SK-N-SH (cell line): Measurements from ENCODE around the gene TMEM223. TPM values are rescaled to one million over a fixed set of nuclear protein-coding genes. Genes with fewer than 3 reads are reported as not detected.

Experiments used
- CTCF ChIA-PET: fragments of 300-600, 350-600 bp; formaldehyde crosslinking; extraction: SDS; loops from one replicate; lab custom pipeline; 2021; lab: Yijun Ruan, JAX
- POLR2A ChIA-PET: fragments of 350-600 bp; sonication (Branson Sonifier 250); formaldehyde crosslinking; extraction: SDS; loops from one replicate; lab custom pipeline; 2020; ENCODE audit warnings: antibody characterized with exemption, inconsistent platforms; lab: Yijun Ruan, JAX
- DNase-seq: peaks from one replicate; pipeline ENCODE4 v3.0.0; 2012
- H2AFZ ChIP-seq: fragments of 200-600 bp; sonication (generic); 2 replicates; pipeline ENCODE4 v1.8.1; 2016; ENCODE audit warnings: antibody characterized with exemption, mild to moderate bottlenecking, low read depth
- H3F3A ChIP-seq: fragments of 200-600 bp; sonication (generic); replicated peaks from 2 replicates; pipeline ENCODE3; 2016; ENCODE audit warnings: antibody characterized with exemption, mild to moderate bottlenecking; ENCODE audit not compliant: insufficient read depth
- H3K27ac ChIP-seq, 2 experiments: fragments of 200-500 bp in 1 of 2; fragments of 200-600 bp in 1 of 2; sonication (Bioruptor generic) in 1 of 2; sonication (generic), shearing (Covaris generic) in 1 of 2; 2 replicates each; pipeline versions ENCODE4 v1.5.1 to v1.6.1; 2014 to 2016; ENCODE audit warnings: low read depth in 2 of 2, inconsistent platforms in 1 of 2, low read length in 1 of 2, mild to moderate bottlenecking in 1 of 2, mixed read lengths in 1 of 2
- H3K27me3 ChIP-seq: fragments of 200-600 bp; sonication (generic), shearing (Covaris generic); 2 replicates; pipeline ENCODE4 v1.6.1; 2016; ENCODE audit warnings: mixed run types; ENCODE audit not compliant: insufficient read depth
- H3K36me3 ChIP-seq, 2 experiments: fragments of 200-500 bp in 1 of 2; fragments of 200-600 bp in 1 of 2; sonication (Bioruptor generic) in 1 of 2; sonication (generic) in 1 of 2; replicated peaks in 1 of 2; 2 replicates each; pipeline versions ENCODE3 to v1.5.1; 2014 to 2016; ENCODE audit warnings: low read length in 1 of 2, mild to moderate bottlenecking in 1 of 2; ENCODE audit not compliant: insufficient read depth in 2 of 2, control insufficient read depth in 1 of 2
- H3K4me1 ChIP-seq, 2 experiments: fragments of 200-500 bp in 1 of 2; fragments of 200-600 bp in 1 of 2; sonication (Bioruptor generic) in 1 of 2; sonication (generic), shearing (Covaris generic) in 1 of 2; 2 replicates each; pipeline versions ENCODE4 v1.5.1 to v1.6.1; 2014 to 2016; ENCODE audit warnings: low read depth in 1 of 2, low read length in 1 of 2, mixed run types in 1 of 2; ENCODE audit not compliant: insufficient read depth in 2 of 2, control insufficient read depth in 1 of 2
- H3K4me2 ChIP-seq: fragments of 200-600 bp; sonication (generic), shearing (Covaris generic); 2 replicates; pipeline ENCODE4 v1.6.1; 2017; ENCODE audit warnings: mixed run types
- H3K4me3 ChIP-seq, 2 experiments: fragments of 200-500 bp in 1 of 2; fragments of 200-600 bp in 1 of 2; sonication (Bioruptor generic) in 1 of 2; sonication (generic), shearing (Covaris generic) in 1 of 2; 2 replicates each; pipeline versions ENCODE4 v1.5.1 to v1.8.1; 2014 to 2016; ENCODE audit warnings: low read depth in 2 of 2, inconsistent platforms in 1 of 2, low read length in 1 of 2, mild to moderate bottlenecking in 1 of 2, mixed read lengths in 1 of 2, moderate library complexity in 1 of 2
- H3K79me2 ChIP-seq: fragments of 200-600 bp; sonication (generic); 2 replicates; pipeline ENCODE4 v1.8.1; 2017; ENCODE audit warnings: mild to moderate bottlenecking; ENCODE audit not compliant: insufficient read depth
- H3K9ac ChIP-seq: fragments of 200-600 bp; sonication (generic); 2 replicates; pipeline ENCODE4 v1.6.1; 2017; ENCODE audit warnings: mixed run types
- H3K9me2 ChIP-seq: fragments of 200-600 bp; sonication (generic); 2 replicates; pipeline ENCODE4 v1.6.1; 2017; ENCODE audit warnings: mixed run types
- H3K9me3 ChIP-seq: fragments of 200-600 bp; sonication (generic); 2 replicates; pipeline ENCODE4 v1.6.1; 2017; ENCODE audit warnings: mixed run types, mild to moderate bottlenecking, moderate library complexity
- H4K20me1 ChIP-seq: fragments of 200-600 bp; sonication (generic); 2 replicates; pipeline ENCODE4 v1.6.1; 2017; ENCODE audit warnings: mild to moderate bottlenecking, mixed run types; ENCODE audit not compliant: insufficient read depth
- CHD2 ChIP-seq: fragments of 150-350 bp; IDR thresholded peaks from 2 replicates; pipeline ENCODE4 v1.6.1; 2018; ENCODE audit warnings: low read length; ENCODE audit not compliant: partially characterized antibody
- EP300 ChIP-seq, 2 experiments: IDR thresholded peaks; 2 replicates each; pipeline versions ENCODE4 v1.4.0 to v1.6.1; 2012; ENCODE audit warnings: borderline replicate concordance in 1 of 2, low read depth in 1 of 2, low read length in 1 of 2
- EZH2phosphoT487 ChIP-seq: fragments of 200-600 bp; sonication (generic); IDR thresholded peaks from 2 replicates; pipeline ENCODE4 v1.6.1; 2017; ENCODE audit warnings: low read depth, mixed run types, mild to moderate bottlenecking, antibody characterized with exemption, moderate library complexity, borderline replicate concordance
- FOSL2 ChIP-seq: IDR thresholded peaks from 2 replicates; pipeline ENCODE4 v1.4.0; 2012; ENCODE audit warnings: low read depth, mild to moderate bottlenecking, moderate library complexity, borderline replicate concordance
- FOXM1 ChIP-seq: IDR thresholded peaks from 2 replicates; pipeline ENCODE4 v1.4.0; 2012; ENCODE audit warnings: low read depth, mild to moderate bottlenecking
- MEF2A ChIP-seq: IDR thresholded peaks from 2 replicates; pipeline ENCODE4 v1.4.0; 2012; ENCODE audit warnings: low read depth, borderline replicate concordance
- MXI1 ChIP-seq: IDR thresholded peaks from 2 replicates; pipeline ENCODE4 v1.6.1; 2012; ENCODE audit warnings: mild to moderate bottlenecking, low read depth, low read length, improper control_type of control experiment
- NFIC ChIP-seq: IDR thresholded peaks from 2 replicates; pipeline ENCODE4 v1.4.0; 2012; ENCODE audit warnings: borderline replicate concordance
- NRF1 ChIP-seq: IDR thresholded peaks from 2 replicates; pipeline ENCODE4 v1.6.1; 2012; ENCODE audit warnings: low read depth, mild to moderate bottlenecking, low read length
- RAD21 ChIP-seq: IDR thresholded peaks from 2 replicates; pipeline ENCODE4 v1.6.1; 2012; ENCODE audit warnings: mild to moderate bottlenecking, low read length
- RCOR1 ChIP-seq: fragments of 150-350 bp; IDR thresholded peaks from 2 replicates; pipeline ENCODE4 v1.6.1; 2017; ENCODE audit warnings: antibody characterized with exemption, low read length
- RFX5 ChIP-seq: IDR thresholded peaks from 2 replicates; pipeline ENCODE4 v1.6.1; 2012; ENCODE audit warnings: mild to moderate bottlenecking, improper control_type of control experiment, low read length
- RXRA ChIP-seq: IDR thresholded peaks from 2 replicates; pipeline ENCODE4 v1.4.0; 2012; ENCODE audit warnings: low read depth, mild to moderate bottlenecking, borderline replicate concordance
- TAF1 ChIP-seq: IDR thresholded peaks from 2 replicates; pipeline ENCODE4 v1.6.1; 2012; ENCODE audit warnings: low read depth, mild to moderate bottlenecking, low read length, moderate library complexity, borderline replicate concordance
- TEAD4 ChIP-seq: IDR thresholded peaks from 2 replicates; pipeline ENCODE4 v1.4.0; 2012; ENCODE audit warnings: mild to moderate bottlenecking, borderline replicate concordance; ENCODE audit not compliant: insufficient read depth
- YY1 ChIP-seq: IDR thresholded peaks from 2 replicates; pipeline ENCODE4 v1.4.0; 2012; ENCODE audit warnings: low read depth, mild to moderate bottlenecking
- WGBS: methylation state at CpG from one replicate; pipeline ENCODE4 v1.1.6; 2017; ENCODE audit warnings: low lambda C conversion rate; 5-methylcytosine and 5-hydroxymethylcytosine counted together
- polyA plus RNA-seq, 3 experiments: library from polyadenylated mRNA; depleted of rRNA; stranded (reverse); fragments of >200 nt; gene quantifications; 2 replicates each; pipeline ENCODE4 v1.2.3, GENCODE V29; 2012
- TF ChIP-seq, protein P1 (sequence below): fragments of 200-600 bp; sonication (generic); IDR thresholded peaks from 2 replicates; pipeline ENCODE4 v1.6.1; 2017; ENCODE audit warnings: antibody characterized with exemption, mild to moderate bottlenecking, moderate library complexity
- TF ChIP-seq, protein P2 (sequence below): IDR thresholded peaks from 2 replicates; pipeline ENCODE4 v1.4.0; 2012; ENCODE audit warnings: low read depth
- TF ChIP-seq, protein P3 (sequence below): fragments of 150-350 bp; IDR thresholded peaks from 2 replicates; pipeline ENCODE4 v1.6.1; 2017; ENCODE audit warnings: antibody characterized with exemption, low read length, low read depth, borderline replicate concordance
- TF ChIP-seq, protein P4 (sequence below): fragments of 150-350 bp; IDR thresholded peaks from 2 replicates; pipeline ENCODE4 v1.6.1; 2016; ENCODE audit warnings: mild to moderate bottlenecking, low read depth, low read length

The TMEM223 gene
- polyA plus RNA-seq, 1 of the 3 experiments (the other 2 are of a cell fraction), result 30.4 TPM

DNA sequence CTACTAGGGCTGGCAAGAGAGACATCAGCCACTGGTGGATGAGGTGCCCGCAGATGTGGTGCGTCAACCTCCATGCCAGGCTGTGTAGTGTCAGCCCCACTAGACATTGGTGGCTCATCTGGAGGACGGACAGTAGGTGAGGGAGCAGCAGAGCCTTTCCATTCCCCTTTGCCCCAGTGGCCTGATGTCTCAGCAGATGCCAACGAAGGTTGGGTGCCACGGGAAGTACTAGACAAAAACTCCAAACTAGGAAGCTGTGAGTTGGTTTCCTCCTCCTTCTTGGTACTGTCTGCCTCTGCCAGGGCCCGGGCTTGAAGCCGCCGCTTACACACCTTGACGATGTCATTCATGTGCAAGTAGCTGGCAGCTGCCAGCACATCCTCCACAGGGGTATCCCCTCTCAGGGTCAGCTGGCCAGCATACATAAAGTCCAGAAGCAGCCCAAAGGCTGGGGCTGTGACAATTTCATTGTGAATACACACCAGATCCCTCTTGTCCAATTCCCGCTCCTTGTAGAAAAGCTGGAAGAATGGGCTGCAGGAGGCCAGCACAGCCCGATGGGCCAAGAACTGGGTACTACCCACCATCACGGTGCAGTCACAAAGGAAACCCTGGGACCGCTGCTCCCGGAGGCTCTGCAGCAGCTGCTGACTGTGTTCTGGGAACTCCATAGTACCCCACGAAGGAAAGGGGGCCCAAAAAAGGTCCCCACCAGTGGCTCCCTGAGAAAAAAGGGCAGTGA lies 38.6 kb downstream of the TMEM223 start:
- peak overlapping the region; percentile 73 for H3K4me2 ChIP-seq
- WGBS, result 85% methylated on average over 10 of the region's 15 CpGs
- no peaks in the 10 kb centered on the region for H3K27me3 ChIP-seq
- CTCF ChIA-PET, result interaction anchor here (0.7 to 3.3 kb wide), 9 partner anchors 9 to 328 kb away, joined by 3 to 18 read pairs (median 4); partner anchors contain the start of gene TAF6L
- H3K27ac ChIP-seq, result peak overlapping the region; percentile 48 to 85; a peak in 2 of 4 replicates
- H3K4me3 ChIP-seq, result peak overlapping the region; percentile 66 to 69
- peaks cover 17% of the 10 kb centered on the region for H3F3A ChIP-seq
- H3K36me3 ChIP-seq, result peaks cover 0 to 7% of the 10 kb centered on the region in 2 experiments
- no peaks in the 10 kb centered on the region for H3K9me2 ChIP-seq
- H3K9ac ChIP-seq, result peak overlapping the region; percentile 83
- peak overlapping the region; percentile 90 for H2AFZ ChIP-seq
- no peaks in the 10 kb centered on the region for H4K20me1 ChIP-seq
- DNase-seq, result no peak
- TF ChIP-seq FOSL2 (no peak), MEF2A (no peak), YY1 (no peak), RAD21 (no peak), NRF1 (no peak), RCOR1 (no peak), MXI1 (no peak), TEAD4 (no peak)
- H3K9me3 ChIP-seq, result no peaks in the 10 kb centered on the region
- peaks cover 6 to 11% of the 10 kb centered on the region in 2 experiments; a peak in 3 of 4 replicates for H3K4me1 ChIP-seq
- peaks cover 33% of the 10 kb centered on the region; the same call in 1 of the 2 replicates for H3K79me2 ChIP-seq
- POLR2A ChIA-PET, result interaction anchor here (0.7 to 2.3 kb wide), 22 partner anchors 8 to 179 kb away, joined by 3 to 33 read pairs (median 8); partner anchors contain the start of genes BSCL2, C11orf98, CSKMT and EEF1G

DNA sequence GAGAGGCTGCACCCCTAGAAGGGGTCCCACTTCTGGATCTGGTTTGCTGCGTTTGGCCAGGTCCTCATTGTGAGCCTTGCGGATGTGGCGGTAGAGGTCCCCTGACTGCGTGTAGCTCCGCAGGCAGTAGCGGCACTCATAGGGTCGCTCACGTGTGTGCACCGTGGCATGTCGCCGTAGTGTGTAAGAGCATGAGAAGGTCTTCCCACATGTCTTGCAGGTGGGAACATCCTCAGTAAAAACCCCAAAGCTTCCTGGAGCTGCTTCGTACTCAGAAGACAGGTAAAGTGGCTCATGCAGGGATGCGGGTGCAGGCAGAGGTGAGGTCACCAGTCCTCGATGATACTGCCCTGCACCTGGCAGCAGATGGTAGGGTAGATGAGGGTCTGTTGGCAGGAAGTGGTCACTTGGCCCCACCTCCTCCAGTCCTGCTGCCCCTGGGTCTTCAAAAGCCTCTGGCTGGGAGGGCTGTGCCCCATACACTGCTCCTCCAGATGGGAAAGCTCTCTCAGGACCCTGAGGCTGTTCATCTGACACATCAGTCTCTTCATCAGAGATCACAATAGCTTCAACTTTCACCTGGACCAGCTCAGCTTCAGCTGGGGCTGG lies 39.5 kb downstream of the TMEM223 start:
- H3K36me3 ChIP-seq, result peaks cover 0 to 9% of the 10 kb centered on the region in 2 experiments
- H3K27me3 ChIP-seq, result no peaks in the 10 kb centered on the region
- H3K9me3 ChIP-seq, result no peaks in the 10 kb centered on the region
- no peaks in the 10 kb centered on the region for H3K9me2 ChIP-seq
- DNase-seq, result no peak
- 92% methylated on average over 9 of the region's 14 CpGs for WGBS
- POLR2A ChIA-PET, result interaction anchor here (0.7 kb wide), 2 partner anchors 9 to 54 kb away, joined by 3 read pairs; partner anchors contain the start of gene POLR2G
- CTCF ChIA-PET, result interaction anchor here (1.0 to 3.3 kb wide), 4 partner anchors 9 to 327 kb away, joined by 3 to 18 read pairs (median 4); partner anchors contain the start of gene POLR2G
- no peaks in the 10 kb centered on the region for H4K20me1 ChIP-seq
- peaks cover 33% of the 10 kb centered on the region; the same call in 1 of the 2 replicates for H3K79me2 ChIP-seq
- no peak overlapping the region for H3K4me3 ChIP-seq
- H2AFZ ChIP-seq, result no peak overlapping the region
- no peak overlapping the region for H3K9ac ChIP-seq
- H3K4me1 ChIP-seq, result peaks cover 6 to 11% of the 10 kb centered on the region in 2 experiments; a peak in 3 of 4 replicates
- no peak overlapping the region for H3K27ac ChIP-seq
- no peak overlapping the region for H3K4me2 ChIP-seq
- peaks cover 23% of the 10 kb centered on the region for H3F3A ChIP-seq
- TF ChIP-seq, protein P1, sequence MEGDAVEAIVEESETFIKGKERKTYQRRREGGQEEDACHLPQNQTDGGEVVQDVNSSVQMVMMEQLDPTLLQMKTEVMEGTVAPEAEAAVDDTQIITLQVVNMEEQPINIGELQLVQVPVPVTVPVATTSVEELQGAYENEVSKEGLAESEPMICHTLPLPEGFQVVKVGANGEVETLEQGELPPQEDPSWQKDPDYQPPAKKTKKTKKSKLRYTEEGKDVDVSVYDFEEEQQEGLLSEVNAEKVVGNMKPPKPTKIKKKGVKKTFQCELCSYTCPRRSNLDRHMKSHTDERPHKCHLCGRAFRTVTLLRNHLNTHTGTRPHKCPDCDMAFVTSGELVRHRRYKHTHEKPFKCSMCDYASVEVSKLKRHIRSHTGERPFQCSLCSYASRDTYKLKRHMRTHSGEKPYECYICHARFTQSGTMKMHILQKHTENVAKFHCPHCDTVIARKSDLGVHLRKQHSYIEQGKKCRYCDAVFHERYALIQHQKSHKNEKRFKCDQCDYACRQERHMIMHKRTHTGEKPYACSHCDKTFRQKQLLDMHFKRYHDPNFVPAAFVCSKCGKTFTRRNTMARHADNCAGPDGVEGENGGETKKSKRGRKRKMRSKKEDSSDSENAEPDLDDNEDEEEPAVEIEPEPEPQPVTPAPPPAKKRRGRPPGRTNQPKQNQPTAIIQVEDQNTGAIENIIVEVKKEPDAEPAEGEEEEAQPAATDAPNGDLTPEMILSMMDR, result no peak
- no peak for TF ChIP-seq TAF1
- TF ChIP-seq MEF2A, result no peak
- TF ChIP-seq CHD2, result no peak
- TF ChIP-seq EZH2phosphoT487, result no peak
- TF ChIP-seq YY1, result no peak
- no peak for TF ChIP-seq RXRA
- no peak for TF ChIP-seq NFIC
- TF ChIP-seq FOXM1, result no peak
- TF ChIP-seq, protein P2, sequence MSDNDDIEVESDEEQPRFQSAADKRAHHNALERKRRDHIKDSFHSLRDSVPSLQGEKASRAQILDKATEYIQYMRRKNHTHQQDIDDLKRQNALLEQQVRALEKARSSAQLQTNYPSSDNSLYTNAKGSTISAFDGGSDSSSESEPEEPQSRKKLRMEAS, result no peak
- no peak for TF ChIP-seq RFX5
- TF ChIP-seq, protein P3, sequence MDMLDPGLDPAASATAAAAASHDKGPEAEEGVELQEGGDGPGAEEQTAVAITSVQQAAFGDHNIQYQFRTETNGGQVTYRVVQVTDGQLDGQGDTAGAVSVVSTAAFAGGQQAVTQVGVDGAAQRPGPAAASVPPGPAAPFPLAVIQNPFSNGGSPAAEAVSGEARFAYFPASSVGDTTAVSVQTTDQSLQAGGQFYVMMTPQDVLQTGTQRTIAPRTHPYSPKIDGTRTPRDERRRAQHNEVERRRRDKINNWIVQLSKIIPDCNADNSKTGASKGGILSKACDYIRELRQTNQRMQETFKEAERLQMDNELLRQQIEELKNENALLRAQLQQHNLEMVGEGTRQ, result no peak
- no peak for TF ChIP-seq EP300 (IDR thresholded peaks at IDR 0.05; ENCODE audit: borderline replicate concordance in 1 of 2, low read depth in 1 of 2, low read length in 1 of 2)
- TF ChIP-seq, protein P4, sequence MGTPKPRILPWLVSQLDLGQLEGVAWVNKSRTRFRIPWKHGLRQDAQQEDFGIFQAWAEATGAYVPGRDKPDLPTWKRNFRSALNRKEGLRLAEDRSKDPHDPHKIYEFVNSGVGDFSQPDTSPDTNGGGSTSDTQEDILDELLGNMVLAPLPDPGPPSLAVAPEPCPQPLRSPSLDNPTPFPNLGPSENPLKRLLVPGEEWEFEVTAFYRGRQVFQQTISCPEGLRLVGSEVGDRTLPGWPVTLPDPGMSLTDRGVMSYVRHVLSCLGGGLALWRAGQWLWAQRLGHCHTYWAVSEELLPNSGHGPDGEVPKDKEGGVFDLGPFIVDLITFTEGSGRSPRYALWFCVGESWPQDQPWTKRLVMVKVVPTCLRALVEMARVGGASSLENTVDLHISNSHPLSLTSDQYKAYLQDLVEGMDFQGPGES, result no peak
